Naive thymus-derived CD4-positive, alpha-beta T cell (primary cell): Measurements from ENCODE around the gene SPNS1. TPM values are rescaled to one million over a fixed set of nuclear protein-coding genes. Genes with fewer than 3 reads are reported as not detected.

Experiments used
- polyA plus RNA-seq, 2 donors: library from polyadenylated mRNA; unstranded; fragments of 300-500 nt; fragmentation: Illumina TruSeq; gene quantifications; one replicate each; pipeline ENCODE4 v1.2.3, GENCODE V29; 2021
- total RNA-seq, 6 experiments: library from RNA in 5 of 6; stranded (reverse) in 5 of 6; gene quantifications; 1 replicate in 5 of 6; 2 replicates in 1 of 6; pipeline ENCODE4 v1.2.3 and lab custom pipeline; 2021 to 2026

The SPNS1 gene
- total and polyA plus RNA-seq, 7 experiments from 2014 or later: 22.6 to 47.0 (median 40.4) TPM

Other genes starting within 250 kb of the SPNS1 start
- 1 to 10 TPM; 2.9 to 5.2 (median 4.8) TPM for gene NPIPB9, start 223.0 kb upstream of the SPNS1 start, total RNA-seq
- gene NPIPB9, start 223.0 kb upstream of the SPNS1 start, polyA plus RNA-seq: under 1 TPM; 0.18 to 0.30 TPM
- gene ATXN2L, start 151.8 kb upstream of the SPNS1 start, total RNA-seq: 100 to 1,000 TPM; 274 to 374 (median 310) TPM
- 10 to 100 TPM; 19.7 to 38.8 TPM for gene ATXN2L, start 151.8 kb upstream of the SPNS1 start, polyA plus RNA-seq
- 100 to 1,000 TPM in 2 of 5 experiments, 10 to 100 TPM in 3; 89.7 to 140 (median 95.2) TPM for gene TUFM, start 128.4 kb upstream of the SPNS1 start, total RNA-seq
- 100 to 1,000 TPM; 125 to 139 TPM for gene TUFM, start 128.4 kb upstream of the SPNS1 start, polyA plus RNA-seq
- 100 to 1,000 TPM in 2 of 5 experiments, 10 to 100 TPM in 3; 66.8 to 145 (median 77.8) TPM for gene SH2B1, start 110.9 kb upstream of the SPNS1 start, total RNA-seq
- 1 to 10 TPM; 1.9 to 3.1 TPM for gene SH2B1, start 110.9 kb upstream of the SPNS1 start, polyA plus RNA-seq
- gene ATP2A1, start 96.3 kb upstream of the SPNS1 start, total RNA-seq: 1 to 10 TPM in 2 of 5 experiments, under 1 TPM in 3; 0.32 to 1.6 (median 0.89) TPM
- gene ATP2A1, start 96.3 kb upstream of the SPNS1 start, polyA plus RNA-seq: not detected
- gene RABEP2, start 49.5 kb upstream of the SPNS1 start, total RNA-seq: 10 to 100 TPM; 19.9 to 30.3 (median 27.3) TPM
- 1 to 10 TPM; 4.4 to 7.5 TPM for gene RABEP2, start 49.5 kb upstream of the SPNS1 start, polyA plus RNA-seq
- gene CD19, start 42.8 kb upstream of the SPNS1 start, total RNA-seq: 1 to 10 TPM in 1 of 5 experiments, under 1 TPM in 4; 0.22 to 3.0 (median 0.32) TPM
- gene CD19, start 42.8 kb upstream of the SPNS1 start, polyA plus RNA-seq: under 1 TPM; 0.40 to 0.58 TPM
- 100 to 1,000 TPM in 3 of 5 experiments, 10 to 100 TPM in 2; 70.9 to 117 (median 111) TPM for gene NFATC2IP, start 23.8 kb upstream of the SPNS1 start, total RNA-seq
- 10 to 100 TPM; 26.0 to 37.8 TPM for gene NFATC2IP, start 23.8 kb upstream of the SPNS1 start, polyA plus RNA-seq
- 100 to 1,000 TPM; 179 to 476 (median 342) TPM for gene LAT, start 10.3 kb downstream of the SPNS1 start, total RNA-seq
- 100 to 1,000 TPM; 317 to 445 TPM for gene LAT, start 10.3 kb downstream of the SPNS1 start, polyA plus RNA-seq